ENCODE results near the gene MRPL55.

Gene MRPL55

GRCh38 chr1:228144193-228144992 lies 35.3 kb upstream of the MRPL55 start:
- ATAC-seq (replicated peaks) = no peak
- H3K4me1 Mint-ChIP-seq (ENCODE audit: low read depth in 2 of 2) = peaks cover 31 to 40% of the 10 kb centered on the region in 2 donors
- peak overlapping the region; percentile 77 to 98 for H3K27ac Mint-ChIP-seq
- no peaks in the 10 kb centered on the region for H3K9me3 Mint-ChIP-seq
- peaks cover 53% of the 10 kb centered on the region for H3K36me3 Mint-ChIP-seq (ENCODE audit: insufficient read depth)
- H3K27me3 Mint-ChIP-seq = no peaks in the 10 kb centered on the region
- H3K4me3 Mint-ChIP-seq = peak overlapping the region; percentile 95 to 97
- no peak for DNase-seq

DNA sequence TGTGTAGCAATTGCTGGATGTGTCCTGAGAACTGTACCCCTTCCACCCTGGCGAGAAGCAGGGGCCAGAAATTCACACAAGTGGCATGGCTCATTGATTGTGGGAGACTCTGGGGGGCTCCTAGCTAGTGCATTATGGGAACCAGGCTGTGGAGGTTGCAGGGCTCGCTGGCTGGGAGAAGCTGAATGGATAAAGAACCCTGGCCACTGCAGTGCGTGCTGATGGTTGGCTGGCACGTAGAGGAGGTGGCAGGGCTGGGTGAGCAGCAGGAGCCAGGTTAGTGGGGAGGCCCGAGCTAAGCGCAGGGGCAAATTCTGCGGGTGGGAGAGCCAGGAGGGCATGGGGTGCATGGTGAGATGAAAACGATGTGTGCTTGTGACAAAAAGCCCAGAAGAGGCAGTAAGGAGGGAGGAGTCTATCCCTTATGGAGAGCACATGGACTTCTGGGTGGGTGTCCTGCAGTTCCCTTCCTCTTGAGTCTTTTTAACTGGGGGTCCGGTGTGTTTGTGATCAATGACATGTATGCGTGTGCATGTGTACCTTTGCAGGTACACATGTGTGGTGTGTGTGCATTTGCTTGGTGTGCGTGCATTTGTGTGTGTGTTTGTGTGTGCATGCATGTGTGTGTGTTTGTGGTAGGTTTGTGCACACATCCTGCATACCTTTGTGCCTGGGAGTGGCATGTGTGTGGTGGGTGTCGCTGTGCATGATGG lies 34.5 kb upstream of the MRPL55 start:
- Mint-ChIP-seq H3K9me3 (no peaks in the 10 kb centered on the region), H3K4me3 (peak overlapping the region; percentile 95 to 97), H3K4me1 (ENCODE audit: low read depth in 2 of 2) (peaks cover 31 to 40% of the 10 kb centered on the region in 2 donors), H3K27ac (peak overlapping the region; percentile 77 to 98), H3K27me3 (no peaks in the 10 kb centered on the region), H3K36me3 (ENCODE audit: insufficient read depth) (peaks cover 48% of the 10 kb centered on the region)
- no peak for DNase-seq
- ATAC-seq (replicated peaks) = no peak

GRCh38 chr1:228142701-228143136 lies 33.6 kb upstream of the MRPL55 start:
- Mint-ChIP-seq H3K36me3 (ENCODE audit: insufficient read depth) (peaks cover 44% of the 10 kb centered on the region), H3K27me3 (no peaks in the 10 kb centered on the region), H3K4me3 (peak overlapping the region; percentile 95 to 97), H3K27ac (peak overlapping the region; percentile 77 to 98), H3K4me1 (ENCODE audit: low read depth in 2 of 2) (peaks cover 34 to 40% of the 10 kb centered on the region in 2 donors), H3K9me3 (no peaks in the 10 kb centered on the region)
- ATAC-seq (replicated peaks) (no peak), DNase-seq (no peak)

- peaks cover 39% of the 10 kb centered on the region for H3K36me3 Mint-ChIP-seq (ENCODE audit: insufficient read depth)
- no peaks in the 10 kb centered on the region for H3K27me3 Mint-ChIP-seq
- DNase-seq (no peak), ATAC-seq (replicated peaks) (no peak)
- no peaks in the 10 kb centered on the region for H3K9me3 Mint-ChIP-seq
- peak overlapping the region; percentile 77 to 98 for H3K27ac Mint-ChIP-seq
- H3K4me3 Mint-ChIP-seq = peak overlapping the region; percentile 95 to 97
- H3K4me1 Mint-ChIP-seq (ENCODE audit: low read depth in 2 of 2) = peaks cover 38 to 43% of the 10 kb centered on the region in 2 donors
These were observed 33.1 kb upstream of the MRPL55 start for GRCh38 chr1:228142155-228142691.

DNA sequence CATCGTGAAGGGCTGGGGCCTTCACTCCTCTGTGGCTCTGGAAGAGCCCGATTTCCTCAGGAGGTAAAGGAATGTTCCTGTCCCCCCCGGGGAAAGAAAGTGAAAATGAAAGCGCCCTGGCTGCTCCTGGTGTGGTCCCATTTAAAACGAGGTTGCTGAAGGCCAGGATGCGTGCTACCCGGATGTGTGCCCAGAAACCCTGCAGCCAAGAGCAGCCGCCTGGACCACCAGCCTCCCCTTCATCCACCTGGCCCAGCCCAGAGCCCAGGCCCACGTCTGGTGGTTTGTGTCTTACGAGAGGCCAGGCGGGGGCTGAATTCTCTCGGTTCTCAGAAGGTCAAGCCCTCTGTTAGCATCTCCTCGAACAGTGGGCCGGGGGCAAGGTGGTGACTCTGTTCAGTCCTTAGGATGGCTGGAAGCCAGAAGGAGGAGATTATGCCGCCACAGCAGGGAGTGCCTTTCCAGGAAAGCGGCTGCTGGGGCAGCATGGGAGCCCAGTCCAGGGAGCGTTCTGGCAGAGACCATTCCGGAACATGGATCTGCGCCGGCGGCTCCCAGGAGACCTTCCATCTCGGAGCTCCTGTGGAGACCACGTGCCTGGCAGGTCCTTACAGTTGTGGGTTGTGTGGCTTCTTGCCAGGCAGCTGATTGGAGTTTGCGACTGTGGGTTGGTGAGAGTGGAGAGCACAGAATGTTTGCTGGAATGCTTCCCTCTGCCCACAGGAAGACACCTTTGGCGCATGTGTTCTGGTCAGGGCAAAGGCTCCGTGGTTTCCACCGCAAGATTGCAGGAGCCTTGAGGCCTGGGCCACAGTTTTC lies 32.3 kb upstream of the MRPL55 start:
- DNase-seq = no peak
- Mint-ChIP-seq H3K27ac (peak overlapping the region; percentile 95 to 98), H3K4me1 (ENCODE audit: low read depth in 2 of 2) (peaks cover 46 to 50% of the 10 kb centered on the region in 2 donors), H3K4me3 (peak overlapping the region; percentile 95 to 97), H3K9me3 (no peaks in the 10 kb centered on the region), H3K36me3 (ENCODE audit: insufficient read depth) (peaks cover 38% of the 10 kb centered on the region), H3K27me3 (no peaks in the 10 kb centered on the region)
- ATAC-seq (replicated peaks) = no peak

GRCh38 chr1:228140724-228141225 lies 31.7 kb upstream of the MRPL55 start:
- Mint-ChIP-seq H3K9me3 (no peaks in the 10 kb centered on the region), H3K27me3 (no peaks in the 10 kb centered on the region), H3K36me3 (ENCODE audit: insufficient read depth) (peaks cover 33% of the 10 kb centered on the region), H3K4me3 (peak overlapping the region; percentile 95 to 97), H3K27ac (peak overlapping the region; percentile 95 to 98), H3K4me1 (ENCODE audit: low read depth in 2 of 2) (peaks cover 52 to 55% of the 10 kb centered on the region in 2 donors)
- ATAC-seq (replicated peaks) (no peak), DNase-seq (no peak)

GRCh38 chr1:228139931-228140723 lies 31.0 kb upstream of the MRPL55 start, which contains the start of gene GUK1:
Gene GUK1 (plus strand): TSS chr1:228140279. CDS start chr1:228140303, 24 bp downstream.
- peak within 1 kb of the TSS; percentile 95 to 98 for H3K27ac Mint-ChIP-seq
- no peaks in the 10 kb centered on the region for H3K27me3 Mint-ChIP-seq
- DNase-seq = peak; percentile 100
- peaks cover 33% of the 10 kb centered on the region for H3K36me3 Mint-ChIP-seq (ENCODE audit: insufficient read depth)
- peaks cover 53 to 55% of the 10 kb centered on the region in 2 donors for H3K4me1 Mint-ChIP-seq (ENCODE audit: low read depth in 2 of 2)
- peak; percentile 79 for ATAC-seq (replicated peaks)
- H3K4me3 Mint-ChIP-seq = peak within 1 kb of the TSS; percentile 95 to 97
- no peaks in the 10 kb centered on the region for H3K9me3 Mint-ChIP-seq

DNA sequence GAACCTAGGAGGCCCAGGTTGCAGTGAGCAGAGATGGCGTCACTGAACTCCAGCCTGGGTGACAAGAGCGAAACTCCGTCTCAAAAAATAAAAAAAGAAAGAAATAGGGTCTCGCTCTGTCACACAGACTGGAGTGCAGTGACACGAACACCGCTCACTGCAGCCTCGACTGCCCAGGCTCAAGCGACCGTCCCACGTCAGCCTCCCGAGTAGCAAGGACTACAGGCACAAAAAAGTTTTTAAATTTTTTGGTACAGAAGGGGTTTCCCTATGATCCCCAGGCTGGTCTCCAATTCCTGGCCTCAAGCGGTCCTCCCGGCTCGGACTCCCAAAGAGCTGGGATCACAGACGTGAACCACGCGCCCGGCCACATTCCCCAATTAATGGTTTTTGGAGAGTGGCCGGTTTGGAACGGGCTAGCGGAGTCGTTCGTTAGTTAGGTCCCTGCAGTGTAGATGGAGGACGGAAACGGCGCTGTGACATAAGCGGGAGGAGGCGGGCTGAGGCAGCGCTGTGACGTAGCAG lies 30.4 kb upstream of the MRPL55 start:
- peaks cover 50 to 53% of the 10 kb centered on the region in 2 donors for H3K4me1 Mint-ChIP-seq (ENCODE audit: low read depth in 2 of 2)
- no peaks in the 10 kb centered on the region for H3K27me3 Mint-ChIP-seq
- DNase-seq (no peak), ATAC-seq (replicated peaks) (no peak)
- peak overlapping the region; percentile 95 to 97 for H3K4me3 Mint-ChIP-seq
- H3K9me3 Mint-ChIP-seq = no peaks in the 10 kb centered on the region
- peaks cover 33% of the 10 kb centered on the region for H3K36me3 Mint-ChIP-seq (ENCODE audit: insufficient read depth)
- peak overlapping the region; percentile 95 to 98 for H3K27ac Mint-ChIP-seq

- H3K9me3 Mint-ChIP-seq = no peaks in the 10 kb centered on the region
- H3K36me3 Mint-ChIP-seq (ENCODE audit: insufficient read depth) = peaks cover 21% of the 10 kb centered on the region
- H3K27ac Mint-ChIP-seq = peak overlapping the region; percentile 86 to 95
- no peaks in the 10 kb centered on the region for H3K27me3 Mint-ChIP-seq
- DNase-seq = peak in 1 of 3 experiments; percentile 33
- ATAC-seq (replicated peaks) = peak; percentile 10
- peaks cover 25 to 29% of the 10 kb centered on the region in 2 donors for H3K4me1 Mint-ChIP-seq (ENCODE audit: low read depth in 2 of 2)
- H3K4me3 Mint-ChIP-seq = peak overlapping the region; percentile 47 to 52
These were observed 27.8 kb upstream of the MRPL55 start for GRCh38 chr1:228136901-228137300.

GRCh38 chr1:228134591-228134990 lies 25.5 kb upstream of the MRPL55 start:
- Mint-ChIP-seq H3K36me3 (ENCODE audit: insufficient read depth) (peaks cover 2% of the 10 kb centered on the region), H3K4me1 (ENCODE audit: low read depth in 2 of 2) (peaks cover 18 to 22% of the 10 kb centered on the region in 2 donors), H3K27me3 (no peaks in the 10 kb centered on the region), H3K27ac (no peak overlapping the region), H3K4me3 (no peak overlapping the region), H3K9me3 (no peaks in the 10 kb centered on the region)
- DNase-seq (no peak), ATAC-seq (replicated peaks) (no peak)

GRCh38 chr1:228131766-228132165 lies 22.7 kb upstream of the MRPL55 start:
- ATAC-seq (replicated peaks) = no peak
- peaks cover 14 to 19% of the 10 kb centered on the region in 2 donors for H3K27me3 Mint-ChIP-seq
- no peaks in the 10 kb centered on the region for H3K36me3 Mint-ChIP-seq (ENCODE audit: insufficient read depth)
- no peak for DNase-seq
- H3K4me1 Mint-ChIP-seq (ENCODE audit: low read depth in 2 of 2) = peaks cover 10% of the 10 kb centered on the region in 2 donors
- no peaks in the 10 kb centered on the region for H3K9me3 Mint-ChIP-seq
- H3K4me3 Mint-ChIP-seq = no peak overlapping the region
- H3K27ac Mint-ChIP-seq = no peak overlapping the region

- H3K36me3 Mint-ChIP-seq (ENCODE audit: insufficient read depth) = no peaks in the 10 kb centered on the region
- DNase-seq (no peak), ATAC-seq (replicated peaks) (no peak)
- H3K9me3 Mint-ChIP-seq = no peaks in the 10 kb centered on the region
- no peaks in the 10 kb centered on the region for H3K4me1 Mint-ChIP-seq (ENCODE audit: low read depth in 2 of 2)
- no peak overlapping the region for H3K27ac Mint-ChIP-seq
- no peak overlapping the region for H3K4me3 Mint-ChIP-seq
- peaks cover 31 to 36% of the 10 kb centered on the region in 2 donors for H3K27me3 Mint-ChIP-seq
These were observed 16.1 kb upstream of the MRPL55 start for GRCh38 chr1:228125185-228125584.

All from effector memory CD8-positive, alpha-beta T cell (primary cell).